Measurements from ENCODE around the gene KANSL1.
"Not testable (repeated sequence)": the region's sequence is repeated elsewhere in the genome, so short reads cannot be mapped to it uniquely, and the experiment has no call there.

Gene KANSL1

GRCh38 chr17:46193151-46193625, at the start of gene KANSL1:
Gene KANSL1 (minus strand): TSS chr17:46193429. CDS start chr17:46172143, 21,286 bp downstream.
- peak; percentile 90 for DNase-seq (ENCODE audit: low spot score)

- DNase-seq (ENCODE audit: low spot score): not testable (repeated sequence)
Measured at GRCh38 chr17:46231359-46231758, 38.1 kb upstream of the KANSL1 start.

GRCh38 chr17:46225274-46225794, 32.1 kb upstream of the KANSL1 start:
- peak; percentile 88 for DNase-seq (ENCODE audit: low spot score)

GRCh38 chr17:46224864-46225263, 31.6 kb upstream of the KANSL1 start:
- DNase-seq (ENCODE audit: low spot score): not testable (repeated sequence)

- not testable (repeated sequence) for DNase-seq (ENCODE audit: low spot score)
Measured at GRCh38 chr17:46223041-46223440, 29.8 kb upstream of the KANSL1 start.

- no peak for DNase-seq (ENCODE audit: low spot score)
Measured at GRCh38 chr17:46216682-46217081, 23.5 kb upstream of the KANSL1 start.

GRCh38 chr17:46212634-46213435, 19.6 kb upstream of the KANSL1 start:
- DNase-seq (ENCODE audit: low spot score): peak; percentile 44

GRCh38 chr17:46208997-46209396, 15.8 kb upstream of the KANSL1 start:
- no peak for DNase-seq (ENCODE audit: low spot score)

GRCh38 chr17:46205975-46206374, 12.7 kb upstream of the KANSL1 start:
- no peak for DNase-seq (ENCODE audit: low spot score)

GRCh38 chr17:46202424-46202823, 9.2 kb upstream of the KANSL1 start:
- no peak for DNase-seq (ENCODE audit: low spot score)

- DNase-seq (ENCODE audit: low spot score): no peak
Measured at GRCh38 chr17:46201491-46201890, 8.3 kb upstream of the KANSL1 start.

- DNase-seq (ENCODE audit: low spot score): no peak
Measured at GRCh38 chr17:46200197-46200596, 7.0 kb upstream of the KANSL1 start.

- no peak for DNase-seq (ENCODE audit: low spot score)
Measured at GRCh38 chr17:46199379-46199778, 6.2 kb upstream of the KANSL1 start.

GRCh38 chr17:46198233-46198632, 5.0 kb upstream of the KANSL1 start:
- DNase-seq (ENCODE audit: low spot score): no peak

GRCh38 chr17:46197530-46197929, 4.3 kb upstream of the KANSL1 start:
- DNase-seq (ENCODE audit: low spot score): no peak

- DNase-seq (ENCODE audit: low spot score): no peak
Measured at GRCh38 chr17:46195939-46196716, 2.9 kb upstream of the KANSL1 start.

GRCh38 chr17:46195217-46195855, 2.1 kb upstream of the KANSL1 start:
- no peak for DNase-seq (ENCODE audit: low spot score)

- peak; percentile 27 for DNase-seq (ENCODE audit: low spot score)
Measured at GRCh38 chr17:46194393-46195216, 1.4 kb upstream of the KANSL1 start.

GRCh38 chr17:46193626-46194392, 580 bp upstream of the KANSL1 start:
- DNase-seq (ENCODE audit: low spot score): peak; percentile 91

GRCh38 chr17:46192439-46193150, 634 bp downstream of the KANSL1 start:
- DNase-seq (ENCODE audit: low spot score): peak; percentile 46
